Keratinocyte (primary cell): ENCODE results near the gene FEZF2.

Experiments used
- CTCF ChIP-seq, 3 experiments: IDR thresholded peaks in 1 of 3; conservative IDR thresholded peaks in 1 of 3; optimal IDR thresholded peaks in 1 of 3; 2 replicates in 2 of 3; 3 replicates in 1 of 3; pipeline versions ENCODE3 to v1.5.1; 2011; ENCODE audit warnings: low read length in 3 of 3, mild to moderate bottlenecking in 3 of 3, moderate library complexity in 2 of 3, control low read depth in 1 of 3, inconsistent platforms in 1 of 3; ENCODE audit not compliant: insufficient read depth in 2 of 3; ENCODE audit errors: extremely low read depth in 1 of 3
- EZH2 ChIP-seq: IDR thresholded peaks from one replicate; pipeline ENCODE4 v1.6.1; 2012; ENCODE audit warnings: inconsistent platforms, mild to moderate bottlenecking, low read length, moderate library complexity

GRCh38 chr3:62378921-62379320 lies 5.6 kb upstream of the FEZF2 start:
- no peak for TF ChIP-seq CTCF (optimal IDR thresholded peaks at IDR 0.05 in 1 of 3, IDR thresholded peaks at IDR 0.05 in 1 of 3, conservative IDR thresholded peaks at IDR 0.05 in 1 of 3; ENCODE audit: extremely low read depth in 1 of 3, insufficient read depth in 2 of 3, low read length in 3 of 3)
- TF ChIP-seq EZH2, result no peak
